Activated CD4-positive, alpha-beta T cell treated with anti-CD3 and anti-CD28 coated beads, Interleukin-2, amount 10 ng/mL, durations not matched to agents 24 days and 14 days (primary cell): ENCODE measurements around the gene GMDS. TPM values are rescaled to one million over a fixed set of nuclear protein-coding genes. Genes with fewer than 3 reads are reported as not detected.

ENCODE experiments used
- DNase-seq: peaks from one replicate; pipeline ENCODE4 v3.0.0; 2022
- H3K27ac Mint-ChIP-seq: one replicate; pipeline ENCODE4 v1.8.0; 2022; ENCODE audit warnings: mild to moderate bottlenecking, mixed read lengths
- H3K27me3 Mint-ChIP-seq: one replicate; pipeline ENCODE4 v1.8.0; 2022; ENCODE audit warnings: mixed read lengths
- H3K36me3 Mint-ChIP-seq: one replicate; pipeline ENCODE4 v1.8.0; 2022; ENCODE audit warnings: low read depth, mild to moderate bottlenecking, mixed read lengths
- H3K4me1 Mint-ChIP-seq: one replicate; pipeline ENCODE4 v1.8.0; 2021; ENCODE audit warnings: mixed read lengths
- H3K4me3 Mint-ChIP-seq: one replicate; pipeline ENCODE4 v1.8.0; 2022; ENCODE audit warnings: mild to moderate bottlenecking, moderate library complexity, mixed read lengths
- H3K9me3 Mint-ChIP-seq: one replicate; pipeline ENCODE4 v1.8.0; 2021; ENCODE audit warnings: mixed read lengths
- intact Hi-C: fragments of 100-400 bp; cut with micrococcal nuclease; formaldehyde crosslinking; loops from one replicate; pipeline ENCODE4 v1.15.1; 2023
- total RNA-seq: library from RNA; stranded (reverse); gene quantifications from 2 replicates; pipeline ENCODE4 v1.2.3, GENCODE V29; 2022

GMDS gene
- total RNA-seq, 1 donor from 2014 or later, result 47.4 TPM

DNA sequence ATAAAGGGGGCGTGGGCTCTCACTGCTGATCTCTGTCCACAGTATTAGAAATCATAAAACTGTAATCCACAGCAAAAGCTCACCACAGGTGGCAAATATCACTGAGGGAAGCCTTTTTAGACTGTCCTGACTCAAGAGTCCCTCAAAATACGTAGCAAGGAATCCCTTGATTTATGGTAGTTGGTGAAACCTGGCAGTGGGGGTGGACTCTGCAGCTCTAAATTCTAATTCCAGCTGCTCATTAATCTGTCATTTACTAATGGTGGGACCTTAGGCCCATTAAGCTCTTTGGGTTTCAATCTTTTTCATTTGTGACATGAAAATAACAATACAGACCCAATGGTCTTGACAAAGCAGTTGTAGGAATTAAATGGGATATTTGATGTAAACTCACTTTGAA, 32.3 kb downstream of the GMDS start:
- H3K36me3 Mint-ChIP-seq, result no peaks in the 10 kb centered on the region
- no peak overlapping the region for H3K4me3 Mint-ChIP-seq
- peaks cover 8% of the 10 kb centered on the region for H3K4me1 Mint-ChIP-seq
- no peaks in the 10 kb centered on the region for H3K9me3 Mint-ChIP-seq
- intact Hi-C loops, result no loop called here
- peaks cover 9% of the 10 kb centered on the region for H3K27me3 Mint-ChIP-seq
- H3K27ac Mint-ChIP-seq, result no peak overlapping the region
- no peak for DNase-seq

DNA sequence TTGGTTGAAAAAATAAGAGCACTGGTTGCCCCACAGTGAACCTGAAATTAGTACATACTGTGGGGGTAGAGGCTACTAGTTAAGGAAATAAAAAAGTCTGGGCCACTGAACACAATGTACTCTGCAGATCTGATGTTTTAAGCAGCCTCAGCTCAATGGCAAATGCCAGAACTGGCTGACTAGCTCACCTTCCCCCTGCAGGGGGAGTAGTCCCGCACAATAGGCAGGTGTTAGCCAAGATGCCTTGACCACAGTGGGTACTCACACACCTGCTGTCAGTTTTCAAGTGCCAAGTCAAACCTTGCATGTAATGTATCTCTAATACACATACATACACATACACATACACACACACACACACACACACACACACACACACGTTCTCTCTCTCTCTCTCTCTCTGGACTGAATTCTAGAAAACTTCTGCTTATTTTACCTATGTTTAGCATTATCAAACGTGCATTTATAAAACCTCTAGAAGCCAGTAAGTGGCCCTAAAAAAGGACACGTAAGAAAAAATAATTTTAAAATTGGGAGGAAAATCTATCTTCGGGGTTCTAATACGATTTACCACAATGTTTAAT, 36.1 kb downstream of the GMDS start:
- Mint-ChIP-seq H3K27ac (no peak overlapping the region), H3K4me1 (no peaks in the 10 kb centered on the region), H3K27me3 (peaks cover 6% of the 10 kb centered on the region), H3K36me3 (no peaks in the 10 kb centered on the region), H3K4me3 (no peak overlapping the region), H3K9me3 (no peaks in the 10 kb centered on the region)
- peak; percentile 84 for DNase-seq
- intact Hi-C loops, result loop anchor here (1.0 to 10.0 kb wide), 2 partner anchors 145 to 235 kb away; no protein-coding TSS in a partner anchor

DNA sequence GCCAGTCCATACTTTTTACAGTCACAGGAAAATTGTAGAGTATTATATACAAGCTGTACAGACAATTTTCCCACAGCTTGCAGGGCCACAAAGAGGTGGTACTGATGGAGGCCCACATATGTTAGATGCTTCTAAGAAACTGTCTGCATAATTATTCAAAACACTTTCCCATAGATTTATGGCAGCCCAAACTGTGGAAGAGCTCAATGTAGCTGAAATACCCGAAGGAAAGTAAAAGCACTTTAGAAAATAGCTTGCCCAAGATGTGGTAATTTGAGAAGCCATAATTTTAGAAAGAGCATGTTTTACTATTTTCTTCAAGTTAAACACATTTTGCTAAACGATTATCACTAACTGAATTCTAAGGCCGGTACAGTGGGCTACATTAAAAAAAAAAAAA, 36.9 kb downstream of the GMDS start:
- Mint-ChIP-seq H3K4me1 (no peaks in the 10 kb centered on the region), H3K4me3 (no peak overlapping the region), H3K27ac (no peak overlapping the region), H3K27me3 (peaks cover 5% of the 10 kb centered on the region), H3K9me3 (no peaks in the 10 kb centered on the region), H3K36me3 (no peaks in the 10 kb centered on the region)
- DNase-seq, result no peak
- intact Hi-C loops, result loop anchor here (10.0 kb wide), 1 partner anchor 236 kb away; no protein-coding TSS in a partner anchor

DNA sequence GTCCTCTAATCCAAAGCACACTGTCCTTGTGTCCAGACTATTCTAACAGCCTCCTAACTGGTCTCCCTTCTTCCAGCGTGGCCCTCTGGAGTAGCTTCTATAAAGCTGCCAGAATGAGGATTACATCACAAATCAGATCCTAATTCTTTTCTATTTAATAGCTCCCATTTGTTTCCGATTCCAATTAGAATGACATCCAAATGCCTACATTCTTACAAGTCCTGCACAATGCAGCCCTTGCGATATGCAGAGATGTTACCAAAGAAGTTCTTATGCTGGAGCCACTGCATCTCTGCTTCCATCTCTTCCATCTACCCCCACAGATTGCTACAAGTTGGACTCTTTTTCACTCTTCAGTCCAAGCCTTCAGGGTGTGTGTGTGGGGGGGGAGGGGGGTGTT, 40.0 kb downstream of the GMDS start:
- no peaks in the 10 kb centered on the region for H3K9me3 Mint-ChIP-seq
- no peaks in the 10 kb centered on the region for H3K36me3 Mint-ChIP-seq
- intact Hi-C loops, result loop anchor here (10.0 kb wide), 1 partner anchor 239 kb away; no protein-coding TSS in a partner anchor
- H3K27ac Mint-ChIP-seq, result no peak overlapping the region
- no peaks in the 10 kb centered on the region for H3K27me3 Mint-ChIP-seq
- no peak for DNase-seq
- H3K4me3 Mint-ChIP-seq, result no peak overlapping the region
- no peaks in the 10 kb centered on the region for H3K4me1 Mint-ChIP-seq

- Mint-ChIP-seq H3K4me1 (no peaks in the 10 kb centered on the region), H3K9me3 (no peaks in the 10 kb centered on the region), H3K36me3 (no peaks in the 10 kb centered on the region), H3K4me3 (no peak overlapping the region), H3K27ac (no peak overlapping the region), H3K27me3 (no peaks in the 10 kb centered on the region)
- DNase-seq, result no peak
- intact Hi-C loops, result loop anchor here (10.0 kb wide), 1 partner anchor 241 kb away; no protein-coding TSS in a partner anchor
Measured at GRCh38 chr6:2204272-2204671, 41.1 kb downstream of the GMDS start.

DNA sequence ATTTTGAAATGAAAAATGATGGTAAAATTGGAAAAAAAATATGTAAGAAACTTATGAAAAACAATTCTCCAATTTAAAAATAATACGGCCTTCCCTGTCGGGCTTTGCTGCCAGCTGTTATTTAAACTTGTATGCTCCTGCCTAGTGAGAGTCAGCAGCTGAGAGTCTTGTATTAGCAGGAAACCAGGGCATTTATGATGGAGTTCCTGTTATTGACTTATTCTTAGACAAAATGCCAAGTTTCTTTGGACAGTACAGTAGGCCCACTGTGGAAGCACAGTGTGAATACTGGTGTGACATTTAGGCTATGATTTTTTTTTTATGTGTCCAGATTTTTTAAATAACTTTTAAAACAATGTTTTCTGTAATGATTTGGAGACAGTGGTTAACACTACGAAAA, 42.1 kb downstream of the GMDS start:
- DNase-seq, result no peak
- no peaks in the 10 kb centered on the region for H3K36me3 Mint-ChIP-seq
- no peak overlapping the region for H3K27ac Mint-ChIP-seq
- H3K27me3 Mint-ChIP-seq, result peaks cover 1% of the 10 kb centered on the region
- H3K9me3 Mint-ChIP-seq, result no peaks in the 10 kb centered on the region
- intact Hi-C loops, result loop anchor here (10.0 kb wide), 1 partner anchor 242 kb away; no protein-coding TSS in a partner anchor
- no peak overlapping the region for H3K4me3 Mint-ChIP-seq
- no peaks in the 10 kb centered on the region for H3K4me1 Mint-ChIP-seq

DNA sequence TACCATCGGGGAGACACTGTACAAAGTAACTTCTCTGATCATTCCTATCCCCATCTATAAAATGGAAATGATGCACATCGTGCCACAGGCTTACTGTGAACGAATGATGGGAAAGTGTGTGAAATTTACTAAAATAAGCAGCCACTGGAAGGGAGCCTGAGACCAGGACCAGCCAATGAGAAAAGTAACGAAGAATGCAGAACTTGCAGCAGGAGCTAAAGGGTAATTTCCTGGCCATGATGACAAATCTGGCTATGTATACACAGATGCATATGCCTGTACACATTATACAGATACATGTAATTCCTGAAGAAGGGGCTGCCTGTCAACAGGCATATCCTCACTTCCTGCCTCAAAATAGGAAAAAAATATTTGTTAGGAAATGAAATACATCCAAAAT, 47.4 kb downstream of the GMDS start:
- intact Hi-C loops, result loop anchor here (10.0 kb wide), 2 partner anchors 303 to 437 kb away; no protein-coding TSS in a partner anchor
- Mint-ChIP-seq H3K27me3 (peaks cover 3% of the 10 kb centered on the region), H3K27ac (no peak overlapping the region), H3K9me3 (no peaks in the 10 kb centered on the region), H3K36me3 (no peaks in the 10 kb centered on the region), H3K4me1 (peaks cover 2% of the 10 kb centered on the region), H3K4me3 (no peak overlapping the region)
- DNase-seq, result no peak

DNA sequence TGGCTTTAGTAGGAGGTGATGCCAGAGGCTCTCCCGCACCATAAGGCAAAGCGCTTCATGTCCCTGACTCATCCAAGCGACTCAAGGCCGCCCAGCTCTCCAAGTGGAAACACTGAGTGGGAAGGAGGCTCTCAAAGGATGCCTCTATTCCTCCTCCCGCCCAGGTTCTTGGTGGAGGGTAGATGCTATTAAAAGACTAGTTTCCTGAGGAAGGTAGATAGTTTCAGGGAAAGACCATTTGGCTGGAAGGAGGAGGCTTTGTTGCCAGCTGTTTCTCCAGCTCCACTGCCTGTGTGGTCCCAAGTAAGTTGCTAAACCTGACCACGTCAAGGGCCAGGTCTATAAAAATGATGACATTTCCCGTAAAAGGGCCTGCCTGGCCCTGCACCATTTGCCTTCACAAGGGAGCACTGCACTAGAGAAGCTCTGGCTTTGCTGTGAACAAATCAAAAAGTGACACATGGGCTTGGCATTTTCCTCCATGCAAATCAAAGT, 48.2 kb downstream of the GMDS start:
- no peak overlapping the region for H3K27ac Mint-ChIP-seq
- H3K27me3 Mint-ChIP-seq, result peaks cover 3% of the 10 kb centered on the region
- no peak overlapping the region for H3K4me3 Mint-ChIP-seq
- peaks cover 2% of the 10 kb centered on the region for H3K4me1 Mint-ChIP-seq
- no peaks in the 10 kb centered on the region for H3K9me3 Mint-ChIP-seq
- peaks cover 2% of the 10 kb centered on the region for H3K36me3 Mint-ChIP-seq
- intact Hi-C loops, result loop anchor here (10.0 kb wide), 2 partner anchors 302 to 438 kb away; no protein-coding TSS in a partner anchor
- DNase-seq, result no peak

DNA sequence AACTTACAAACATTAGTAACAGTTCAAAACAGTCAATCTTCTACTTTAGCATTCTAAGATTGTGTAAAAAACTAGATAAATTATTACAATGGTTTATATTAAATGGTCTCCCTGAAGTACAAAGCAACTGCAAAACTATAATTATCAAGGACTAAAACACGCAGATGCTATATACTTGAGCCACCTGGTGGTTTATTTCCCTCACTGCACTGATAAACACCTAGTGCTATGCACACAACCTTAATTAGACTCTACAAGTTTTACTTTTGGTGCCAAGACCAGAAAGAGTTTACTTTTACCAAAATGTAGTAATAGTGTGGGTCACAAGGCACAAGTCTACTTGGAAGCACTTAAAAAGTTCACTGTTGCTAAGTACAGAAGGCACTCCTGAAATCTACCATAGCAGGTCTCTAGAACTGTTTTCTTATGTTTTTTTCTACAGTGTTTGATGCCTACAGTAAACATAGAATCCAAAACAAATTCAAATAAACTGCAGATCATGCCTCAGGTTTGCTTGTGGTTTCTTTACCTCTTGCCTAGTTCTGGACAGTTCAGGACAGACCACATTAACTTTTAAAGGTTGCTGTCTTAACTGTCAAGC, 49.2 kb downstream of the GMDS start:
- no peak overlapping the region for H3K27ac Mint-ChIP-seq
- DNase-seq, result peak; percentile 80
- H3K9me3 Mint-ChIP-seq, result no peaks in the 10 kb centered on the region
- no peak overlapping the region for H3K4me3 Mint-ChIP-seq
- peaks cover 2% of the 10 kb centered on the region for H3K4me1 Mint-ChIP-seq
- peaks cover 3% of the 10 kb centered on the region for H3K27me3 Mint-ChIP-seq
- intact Hi-C loops, result loop anchor here (1.0 to 10.0 kb wide), 3 partner anchors 301 to 600 kb away; no protein-coding TSS in a partner anchor
- H3K36me3 Mint-ChIP-seq, result peaks cover 2% of the 10 kb centered on the region

GRCh38 chr6:2194643-2195042, 50.8 kb downstream of the GMDS start:
- no peak overlapping the region for H3K27ac Mint-ChIP-seq
- H3K9me3 Mint-ChIP-seq, result no peaks in the 10 kb centered on the region
- H3K4me1 Mint-ChIP-seq, result peaks cover 2% of the 10 kb centered on the region
- DNase-seq, result no peak
- H3K36me3 Mint-ChIP-seq, result peaks cover 2% of the 10 kb centered on the region
- intact Hi-C loops, result loop anchor here (10.0 kb wide), 2 partner anchors 300 to 440 kb away; no protein-coding TSS in a partner anchor
- H3K27me3 Mint-ChIP-seq, result peaks cover 7% of the 10 kb centered on the region
- H3K4me3 Mint-ChIP-seq, result no peak overlapping the region

GRCh38 chr6:2193931-2194330, 51.5 kb downstream of the GMDS start:
- no peak overlapping the region for H3K27ac Mint-ChIP-seq
- peaks cover 12% of the 10 kb centered on the region for H3K27me3 Mint-ChIP-seq
- intact Hi-C loops, result loop anchor here (10.0 kb wide), 2 partner anchors 299 to 441 kb away; no protein-coding TSS in a partner anchor
- peaks cover 2% of the 10 kb centered on the region for H3K36me3 Mint-ChIP-seq
- no peak overlapping the region for H3K4me3 Mint-ChIP-seq
- H3K9me3 Mint-ChIP-seq, result no peaks in the 10 kb centered on the region
- DNase-seq, result no peak
- H3K4me1 Mint-ChIP-seq, result peaks cover 4% of the 10 kb centered on the region

DNA sequence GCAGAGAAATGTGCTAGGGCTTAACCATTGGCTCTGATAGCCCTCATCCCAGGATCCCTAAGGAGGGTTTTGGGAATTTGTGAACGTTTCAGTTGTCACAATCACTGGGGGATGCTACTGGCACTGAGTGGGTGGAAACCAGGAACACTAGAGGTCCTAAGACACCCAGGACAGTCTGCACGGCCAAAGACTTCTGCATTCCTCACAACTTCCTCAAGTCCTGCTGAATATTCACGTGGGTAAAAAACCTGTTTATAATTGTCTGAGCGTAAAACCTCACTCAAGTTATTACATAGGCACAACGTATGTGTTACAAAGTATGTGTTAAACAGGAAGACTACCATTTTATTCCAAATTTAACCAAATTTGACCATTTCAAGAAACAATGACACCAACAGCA, 52.4 kb downstream of the GMDS start:
- Mint-ChIP-seq H3K4me3 (no peak overlapping the region), H3K4me1 (peaks cover 5% of the 10 kb centered on the region), H3K27ac (no peak overlapping the region), H3K9me3 (no peaks in the 10 kb centered on the region), H3K36me3 (peaks cover 2% of the 10 kb centered on the region), H3K27me3 (peaks cover 12% of the 10 kb centered on the region)
- DNase-seq, result no peak
- intact Hi-C loops, result loop anchor here (10.0 kb wide), 2 partner anchors 298 to 442 kb away; no protein-coding TSS in a partner anchor

DNA sequence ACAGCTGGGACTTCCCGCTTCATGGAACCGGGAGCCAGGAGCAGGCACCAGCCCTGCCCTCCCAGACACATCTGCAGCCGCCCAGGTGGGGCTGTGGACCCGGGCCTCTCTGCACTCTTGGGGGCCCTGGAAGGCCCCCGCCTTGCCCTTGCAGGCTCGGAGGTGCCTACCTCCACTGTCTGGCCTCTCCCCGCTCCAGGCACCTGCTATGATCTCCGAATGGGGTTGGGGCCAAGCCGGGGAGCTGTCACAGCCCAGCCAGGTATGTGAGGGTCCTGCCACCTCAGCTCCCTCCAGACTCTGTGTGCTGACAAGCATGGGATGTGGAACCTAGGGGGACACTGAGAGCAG, 54.0 kb downstream of the GMDS start:
- Mint-ChIP-seq H3K27ac (no peak overlapping the region), H3K9me3 (no peaks in the 10 kb centered on the region), H3K4me3 (no peak overlapping the region), H3K27me3 (peaks cover 11% of the 10 kb centered on the region), H3K36me3 (peaks cover 2% of the 10 kb centered on the region), H3K4me1 (peaks cover 13% of the 10 kb centered on the region)
- no peak for DNase-seq
- intact Hi-C loops, result loop anchor here (10.0 kb wide), 2 partner anchors 297 to 443 kb away; no protein-coding TSS in a partner anchor
